GM23338 (cell line): ENCODE results near the gene ADGRG6. TPM values are rescaled to one million over a fixed set of nuclear protein-coding genes. Genes with fewer than 3 reads are reported as not detected.

Experiments used
- ATAC-seq: fragments of 200-7000 bp; cut with Tn5 transposase; 3 replicates; pipeline ENCODE4 v1.9.1; 2020
- DNase-seq: peaks from one replicate; pipeline ENCODE4 v3.0.0-alpha.2; 2015; ENCODE audit warnings: low spot score
- H2AFZ ChIP-seq: fragments of 200-600 bp; sonication (generic); 2 replicates; pipeline ENCODE4 v1.8.0; 2016; ENCODE audit warnings: antibody characterized with exemption, mild to moderate bottlenecking, moderate library complexity
- H3F3A ChIP-seq: fragments of 200-600 bp; sonication (generic); replicated peaks from 2 replicates; pipeline ENCODE4 v1.8.0; 2017; ENCODE audit warnings: antibody characterized with exemption, mixed run types, low read depth
- H3K27ac ChIP-seq: fragments of 200-600 bp; sonication (generic); 2 replicates; pipeline ENCODE4 v1.6.1; 2016; ENCODE audit warnings: low read depth
- H3K27me3 ChIP-seq: fragments of 200-600 bp; sonication (generic); 2 replicates; pipeline ENCODE4 v1.8.0; 2016; ENCODE audit warnings: mild to moderate bottlenecking, mixed run types, moderate library complexity; ENCODE audit not compliant: insufficient read depth
- H3K36me3 ChIP-seq: fragments of 200-600 bp; sonication (generic); 2 replicates; pipeline ENCODE4 v1.8.0; 2016; ENCODE audit warnings: mild to moderate bottlenecking; ENCODE audit not compliant: insufficient read depth
- H3K4me1 ChIP-seq: fragments of 200-600 bp; sonication (generic); 2 replicates; pipeline ENCODE4 v1.8.0; 2016; ENCODE audit warnings: mild to moderate bottlenecking, moderate library complexity; ENCODE audit not compliant: insufficient read depth
- H3K4me2 ChIP-seq: fragments of 200-600 bp; sonication (generic); 2 replicates; pipeline ENCODE4 v1.7.1; 2017; ENCODE audit warnings: mixed run types
- H3K4me3 ChIP-seq: fragments of 200-600 bp; sonication (generic); 2 replicates; pipeline ENCODE4 v1.6.1; 2016; ENCODE audit warnings: mixed run types
- H3K79me2 ChIP-seq: fragments of 200-600 bp; sonication (generic); replicated peaks from 2 replicates; pipeline ENCODE4 v1.8.0; 2017; ENCODE audit warnings: mild to moderate bottlenecking; ENCODE audit not compliant: insufficient read depth
- H3K9me2 ChIP-seq: fragments of 200-600 bp; sonication (generic); 2 replicates; pipeline ENCODE4 v1.8.0; 2017; ENCODE audit not compliant: insufficient read depth
- H4K20me1 ChIP-seq: fragments of 200-600 bp; sonication (generic); replicated peaks from 2 replicates; pipeline ENCODE4 v1.8.0; 2017; ENCODE audit warnings: mild to moderate bottlenecking; ENCODE audit not compliant: insufficient read depth
- H3K27ac Mint-ChIP-seq: 2 replicates; pipeline ENCODE4 v1.8.0; 2020; ENCODE audit warnings: inconsistent platforms, mild to moderate bottlenecking, moderate library complexity, mixed read lengths
- H3K27me3 Mint-ChIP-seq: 3 replicates; pipeline ENCODE4 v1.8.0; 2022; ENCODE audit warnings: low read depth, mild to moderate bottlenecking, moderate library complexity, mixed read lengths, inconsistent platforms; ENCODE audit not compliant: insufficient read depth, poor library complexity
- H3K36me3 Mint-ChIP-seq: 3 replicates; pipeline ENCODE4 v1.8.0; 2021; ENCODE audit warnings: low read depth, mild to moderate bottlenecking, inconsistent platforms, moderate library complexity, mixed read lengths
- H3K4me1 Mint-ChIP-seq: 3 replicates; pipeline ENCODE4 v1.8.0; 2020; ENCODE audit warnings: mild to moderate bottlenecking, inconsistent platforms, mixed read lengths
- H3K4me3 Mint-ChIP-seq: 3 replicates; pipeline ENCODE4 v1.8.0; 2021; ENCODE audit warnings: moderate library complexity, mild to moderate bottlenecking, inconsistent platforms, mixed read lengths
- H3K9me3 Mint-ChIP-seq: 3 replicates; pipeline ENCODE4 v1.8.0; 2020; ENCODE audit warnings: moderate library complexity, mild to moderate bottlenecking, inconsistent platforms, mixed read lengths
- CREB1 ChIP-seq: fragments of 250-450 bp; sonication (Bioruptor Pico); IDR thresholded peaks from 2 replicates; pipeline ENCODE4 v1.5.0; 2020; ENCODE audit warnings: low read depth, mild to moderate bottlenecking, moderate library complexity
- CTCF ChIP-seq, 2 experiments: fragments of 200-600 bp in 1 of 2; sonication (generic) in 1 of 2; conservative IDR thresholded peaks; 2 replicates each; pipeline versions ENCODE4 v1.5.1 to v1.6.1; 2016 to 2017; ENCODE audit warnings: antibody characterized with exemption in 2 of 2, low read depth in 2 of 2, mild to moderate bottlenecking in 2 of 2, moderate library complexity in 1 of 2
- EZH2 ChIP-seq: fragments of 200-600 bp; sonication (generic); IDR thresholded peaks from one replicate; pipeline ENCODE4 v1.8.0; 2017; ENCODE audit warnings: antibody characterized with exemption, mild to moderate bottlenecking, low read depth; ENCODE audit not compliant: unreplicated experiment
- EZH2phosphoT487 ChIP-seq: fragments of 200-600 bp; sonication (generic); IDR thresholded peaks from one replicate; pipeline ENCODE4 v1.8.1; 2018; ENCODE audit warnings: antibody characterized with exemption; ENCODE audit not compliant: unreplicated experiment
- JUNB ChIP-seq: IDR thresholded peaks from one replicate; pipeline ENCODE4 v1.6.1; 2016; ENCODE audit warnings: antibody characterized with exemption; ENCODE audit not compliant: unreplicated experiment
- NANOG ChIP-seq: IDR thresholded peaks from 2 replicates; pipeline ENCODE4 v1.6.1; 2016; ENCODE audit warnings: antibody characterized with exemption, borderline replicate concordance
- POLR2AphosphoS5 ChIP-seq: IDR thresholded peaks from 2 replicates; pipeline ENCODE4 v1.6.1; 2016; ENCODE audit warnings: antibody characterized with exemption, low read depth
- STAT1 ChIP-seq: IDR thresholded peaks from one replicate; pipeline ENCODE4 v1.6.1; 2016; ENCODE audit warnings: antibody characterized with exemption; ENCODE audit not compliant: unreplicated experiment
- ZNF114 ChIP-seq: fragments of 250-450 bp; sonication (Bioruptor Pico); IDR thresholded peaks from 2 replicates; pipeline ENCODE4 v1.5.0; 2020; ENCODE audit warnings: mild to moderate bottlenecking, moderate library complexity
- ZNF331 ChIP-seq: fragments of 250-450 bp; sonication (Bioruptor Pico); IDR thresholded peaks from 2 replicates; pipeline ENCODE4 v1.5.0; 2020; ENCODE audit warnings: low read depth, mild to moderate bottlenecking, moderate library complexity
- polyA plus RNA-seq: library from polyadenylated mRNA; unstranded; fragments of >200 nt; fragmentation: Nextera tagmentation; extraction: Ambion mirVana; gene quantifications from 2 replicates; pipeline ENCODE4 v1.2.1, GENCODE V29; 2016
- total RNA-seq: library from RNA; depleted of rRNA; stranded (reverse); fragments of >200 nt; shearing (Covaris generic); gene quantifications from 2 replicates; pipeline ENCODE4 v1.2.3, GENCODE V29; 2014
- TF ChIP-seq, protein P1 (sequence below): IDR thresholded peaks from one replicate; pipeline ENCODE4 v1.6.1; 2018; ENCODE audit warnings: antibody characterized with exemption; ENCODE audit not compliant: unreplicated experiment
- TF ChIP-seq, protein P2 (sequence below): fragments of 250-450 bp; sonication (Bioruptor Pico); IDR thresholded peaks from 2 replicates; pipeline ENCODE4 v1.5.0; 2020; ENCODE audit warnings: mild to moderate bottlenecking, moderate library complexity
- TF ChIP-seq, protein P3 (sequence below): IDR thresholded peaks from 2 replicates; pipeline ENCODE4 v1.6.1; 2016; ENCODE audit warnings: antibody characterized with exemption

Gene ADGRG6
- total and polyA plus RNA-seq, 2 experiments from 2014 or later: 1.3 to 7.7 TPM

DNA sequence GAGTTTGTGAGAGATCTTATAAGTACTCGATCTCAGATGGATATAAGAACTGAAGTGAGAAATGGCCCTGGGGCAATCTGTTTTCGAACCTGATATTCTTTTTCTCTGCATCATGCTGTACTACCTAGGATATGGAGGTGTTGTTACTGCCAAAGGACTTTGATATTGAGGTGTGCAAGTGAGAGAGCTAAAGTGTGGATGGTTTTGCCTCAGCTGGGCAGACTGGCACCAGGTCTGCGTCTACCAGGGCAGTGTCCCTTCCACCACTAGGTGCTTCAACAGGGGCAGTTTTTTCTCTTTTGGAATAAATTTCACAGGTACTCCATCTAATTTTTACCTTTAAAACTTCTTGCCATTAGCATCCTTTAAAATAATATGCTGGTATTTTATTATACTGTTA, 35.0 kb downstream of the ADGRG6 start:
- no peaks in the 10 kb centered on the region for H3K79me2 ChIP-seq
- H3K27ac Mint-ChIP-seq: no peak overlapping the region
- no peak for TF ChIP-seq JUNB
- no peak for TF ChIP-seq ZNF114
- TF ChIP-seq EZH2phosphoT487: no peak
- TF ChIP-seq, protein P1, sequence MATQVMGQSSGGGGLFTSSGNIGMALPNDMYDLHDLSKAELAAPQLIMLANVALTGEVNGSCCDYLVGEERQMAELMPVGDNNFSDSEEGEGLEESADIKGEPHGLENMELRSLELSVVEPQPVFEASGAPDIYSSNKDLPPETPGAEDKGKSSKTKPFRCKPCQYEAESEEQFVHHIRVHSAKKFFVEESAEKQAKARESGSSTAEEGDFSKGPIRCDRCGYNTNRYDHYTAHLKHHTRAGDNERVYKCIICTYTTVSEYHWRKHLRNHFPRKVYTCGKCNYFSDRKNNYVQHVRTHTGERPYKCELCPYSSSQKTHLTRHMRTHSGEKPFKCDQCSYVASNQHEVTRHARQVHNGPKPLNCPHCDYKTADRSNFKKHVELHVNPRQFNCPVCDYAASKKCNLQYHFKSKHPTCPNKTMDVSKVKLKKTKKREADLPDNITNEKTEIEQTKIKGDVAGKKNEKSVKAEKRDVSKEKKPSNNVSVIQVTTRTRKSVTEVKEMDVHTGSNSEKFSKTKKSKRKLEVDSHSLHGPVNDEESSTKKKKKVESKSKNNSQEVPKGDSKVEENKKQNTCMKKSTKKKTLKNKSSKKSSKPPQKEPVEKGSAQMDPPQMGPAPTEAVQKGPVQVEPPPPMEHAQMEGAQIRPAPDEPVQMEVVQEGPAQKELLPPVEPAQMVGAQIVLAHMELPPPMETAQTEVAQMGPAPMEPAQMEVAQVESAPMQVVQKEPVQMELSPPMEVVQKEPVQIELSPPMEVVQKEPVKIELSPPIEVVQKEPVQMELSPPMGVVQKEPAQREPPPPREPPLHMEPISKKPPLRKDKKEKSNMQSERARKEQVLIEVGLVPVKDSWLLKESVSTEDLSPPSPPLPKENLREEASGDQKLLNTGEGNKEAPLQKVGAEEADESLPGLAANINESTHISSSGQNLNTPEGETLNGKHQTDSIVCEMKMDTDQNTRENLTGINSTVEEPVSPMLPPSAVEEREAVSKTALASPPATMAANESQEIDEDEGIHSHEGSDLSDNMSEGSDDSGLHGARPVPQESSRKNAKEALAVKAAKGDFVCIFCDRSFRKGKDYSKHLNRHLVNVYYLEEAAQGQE: no peak
- no peak for TF ChIP-seq STAT1
- TF ChIP-seq CREB1 (CRISPR knock-in tag): no peak
- no peak for TF ChIP-seq POLR2AphosphoS5
- TF ChIP-seq EZH2: no peak
- no peak for TF ChIP-seq NANOG
- TF ChIP-seq, protein P2, sequence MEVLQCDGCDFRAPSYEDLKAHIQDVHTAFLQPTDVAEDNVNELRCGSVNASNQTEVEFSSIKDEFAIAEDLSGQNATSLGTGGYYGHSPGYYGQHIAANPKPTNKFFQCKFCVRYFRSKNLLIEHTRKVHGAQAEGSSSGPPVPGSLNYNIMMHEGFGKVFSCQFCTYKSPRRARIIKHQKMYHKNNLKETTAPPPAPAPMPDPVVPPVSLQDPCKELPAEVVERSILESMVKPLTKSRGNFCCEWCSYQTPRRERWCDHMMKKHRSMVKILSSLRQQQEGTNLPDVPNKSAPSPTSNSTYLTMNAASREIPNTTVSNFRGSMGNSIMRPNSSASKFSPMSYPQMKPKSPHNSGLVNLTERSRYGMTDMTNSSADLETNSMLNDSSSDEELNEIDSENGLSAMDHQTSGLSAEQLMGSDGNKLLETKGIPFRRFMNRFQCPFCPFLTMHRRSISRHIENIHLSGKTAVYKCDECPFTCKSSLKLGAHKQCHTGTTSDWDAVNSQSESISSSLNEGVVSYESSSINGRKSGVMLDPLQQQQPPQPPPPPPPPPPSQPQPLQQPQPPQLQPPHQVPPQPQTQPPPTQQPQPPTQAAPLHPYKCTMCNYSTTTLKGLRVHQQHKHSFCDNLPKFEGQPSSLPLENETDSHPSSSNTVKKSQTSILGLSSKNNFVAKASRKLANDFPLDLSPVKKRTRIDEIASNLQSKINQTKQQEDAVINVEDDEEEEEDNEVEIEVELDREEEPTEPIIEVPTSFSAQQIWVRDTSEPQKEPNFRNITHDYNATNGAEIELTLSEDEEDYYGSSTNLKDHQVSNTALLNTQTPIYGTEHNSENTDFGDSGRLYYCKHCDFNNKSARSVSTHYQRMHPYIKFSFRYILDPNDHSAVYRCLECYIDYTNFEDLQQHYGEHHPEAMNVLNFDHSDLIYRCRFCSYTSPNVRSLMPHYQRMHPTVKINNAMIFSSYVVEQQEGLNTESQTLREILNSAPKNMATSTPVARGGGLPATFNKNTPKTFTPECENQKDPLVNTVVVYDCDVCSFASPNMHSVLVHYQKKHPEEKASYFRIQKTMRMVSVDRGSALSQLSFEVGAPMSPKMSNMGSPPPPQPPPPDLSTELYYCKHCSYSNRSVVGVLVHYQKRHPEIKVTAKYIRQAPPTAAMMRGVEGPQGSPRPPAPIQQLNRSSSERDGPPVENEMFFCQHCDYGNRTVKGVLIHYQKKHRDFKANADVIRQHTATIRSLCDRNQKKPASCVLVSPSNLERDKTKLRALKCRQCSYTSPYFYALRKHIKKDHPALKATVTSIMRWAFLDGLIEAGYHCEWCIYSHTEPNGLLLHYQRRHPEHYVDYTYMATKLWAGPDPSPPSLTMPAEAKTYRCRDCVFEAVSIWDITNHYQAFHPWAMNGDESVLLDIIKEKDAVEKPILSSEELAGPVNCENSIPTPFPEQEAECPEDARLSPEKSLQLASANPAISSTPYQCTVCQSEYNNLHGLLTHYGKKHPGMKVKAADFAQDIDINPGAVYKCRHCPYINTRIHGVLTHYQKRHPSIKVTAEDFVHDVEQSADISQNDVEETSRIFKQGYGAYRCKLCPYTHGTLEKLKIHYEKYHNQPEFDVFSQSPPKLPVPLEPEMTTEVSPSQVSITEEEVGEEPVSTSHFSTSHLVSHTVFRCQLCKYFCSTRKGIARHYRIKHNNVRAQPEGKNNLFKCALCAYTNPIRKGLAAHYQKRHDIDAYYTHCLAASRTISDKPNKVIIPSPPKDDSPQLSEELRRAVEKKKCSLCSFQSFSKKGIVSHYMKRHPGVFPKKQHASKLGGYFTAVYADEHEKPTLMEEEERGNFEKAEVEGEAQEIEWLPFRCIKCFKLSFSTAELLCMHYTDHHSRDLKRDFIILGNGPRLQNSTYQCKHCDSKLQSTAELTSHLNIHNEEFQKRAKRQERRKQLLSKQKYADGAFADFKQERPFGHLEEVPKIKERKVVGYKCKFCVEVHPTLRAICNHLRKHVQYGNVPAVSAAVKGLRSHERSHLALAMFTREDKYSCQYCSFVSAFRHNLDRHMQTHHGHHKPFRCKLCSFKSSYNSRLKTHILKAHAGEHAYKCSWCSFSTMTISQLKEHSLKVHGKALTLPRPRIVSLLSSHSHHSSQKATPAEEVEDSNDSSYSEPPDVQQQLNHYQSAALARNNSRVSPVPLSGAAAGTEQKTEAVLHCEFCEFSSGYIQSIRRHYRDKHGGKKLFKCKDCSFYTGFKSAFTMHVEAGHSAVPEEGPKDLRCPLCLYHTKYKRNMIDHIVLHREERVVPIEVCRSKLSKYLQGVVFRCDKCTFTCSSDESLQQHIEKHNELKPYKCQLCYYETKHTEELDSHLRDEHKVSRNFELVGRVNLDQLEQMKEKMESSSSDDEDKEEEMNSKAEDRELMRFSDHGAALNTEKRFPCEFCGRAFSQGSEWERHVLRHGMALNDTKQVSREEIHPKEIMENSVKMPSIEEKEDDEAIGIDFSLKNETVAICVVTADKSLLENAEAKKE (CRISPR knock-in tag): no peak
- TF ChIP-seq CTCF (conservative IDR thresholded peaks at IDR 0.05; ENCODE audit: low read depth in 2 of 2): no peak; a peak in 1 of 4 replicates
- TF ChIP-seq ZNF331: no peak
- TF ChIP-seq, protein P3, sequence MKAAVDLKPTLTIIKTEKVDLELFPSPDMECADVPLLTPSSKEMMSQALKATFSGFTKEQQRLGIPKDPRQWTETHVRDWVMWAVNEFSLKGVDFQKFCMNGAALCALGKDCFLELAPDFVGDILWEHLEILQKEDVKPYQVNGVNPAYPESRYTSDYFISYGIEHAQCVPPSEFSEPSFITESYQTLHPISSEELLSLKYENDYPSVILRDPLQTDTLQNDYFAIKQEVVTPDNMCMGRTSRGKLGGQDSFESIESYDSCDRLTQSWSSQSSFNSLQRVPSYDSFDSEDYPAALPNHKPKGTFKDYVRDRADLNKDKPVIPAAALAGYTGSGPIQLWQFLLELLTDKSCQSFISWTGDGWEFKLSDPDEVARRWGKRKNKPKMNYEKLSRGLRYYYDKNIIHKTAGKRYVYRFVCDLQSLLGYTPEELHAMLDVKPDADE: no peak

More for the DNA sequence above, 35.0 kb downstream of the ADGRG6 start:
- Histone ChIP-seq H3K36me3 (no peaks in the 10 kb centered on the region), H3K9me2 (no peaks in the 10 kb centered on the region), H3K4me2 (no peak overlapping the region), H4K20me1 (no peaks in the 10 kb centered on the region), H3F3A (no peaks in the 10 kb centered on the region), H3K4me1 (peaks cover 19% of the 10 kb centered on the region), H3K27me3 (no peaks in the 10 kb centered on the region), H3K4me3 (no peak overlapping the region), H2AFZ (no peak overlapping the region), H3K27ac (no peak overlapping the region)
- H3K4me1 Mint-ChIP-seq: peaks cover 19% of the 10 kb centered on the region; the same call in 2 of the 3 replicates
- no peaks in the 10 kb centered on the region for H3K27me3 Mint-ChIP-seq
- no peak overlapping the region for H3K4me3 Mint-ChIP-seq
- no peaks in the 10 kb centered on the region for H3K36me3 Mint-ChIP-seq
- ATAC-seq (no peak), DNase-seq (no peak)
- H3K9me3 Mint-ChIP-seq: no peaks in the 10 kb centered on the region
